Measurements from ENCODE around the gene LMX1B.
"Not testable (repeated sequence)": the region's sequence is repeated elsewhere in the genome, so short reads cannot be mapped to it uniquely, and the experiment has no call there.

DNA sequence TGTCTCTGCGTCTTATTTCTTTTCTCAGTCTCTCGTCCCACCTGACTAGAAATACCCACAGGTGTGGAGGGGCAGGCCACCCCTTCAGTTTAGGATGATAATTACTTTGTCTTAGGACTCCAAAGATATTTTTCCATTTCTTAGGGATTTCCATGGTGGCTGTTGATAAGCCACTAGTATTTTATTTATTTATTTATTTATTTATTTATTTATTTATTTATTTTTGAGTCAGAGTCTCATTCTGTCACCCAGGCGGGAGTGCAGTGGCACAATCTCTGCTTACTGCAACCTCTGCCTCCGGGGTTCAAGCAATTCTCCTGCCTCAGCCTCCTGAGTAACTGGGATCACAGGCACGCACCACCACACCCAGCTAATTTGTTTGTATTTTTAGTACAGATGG lies 103.7 kb downstream of the LMX1B start:
- TF ChIP-seq, protein P1, sequence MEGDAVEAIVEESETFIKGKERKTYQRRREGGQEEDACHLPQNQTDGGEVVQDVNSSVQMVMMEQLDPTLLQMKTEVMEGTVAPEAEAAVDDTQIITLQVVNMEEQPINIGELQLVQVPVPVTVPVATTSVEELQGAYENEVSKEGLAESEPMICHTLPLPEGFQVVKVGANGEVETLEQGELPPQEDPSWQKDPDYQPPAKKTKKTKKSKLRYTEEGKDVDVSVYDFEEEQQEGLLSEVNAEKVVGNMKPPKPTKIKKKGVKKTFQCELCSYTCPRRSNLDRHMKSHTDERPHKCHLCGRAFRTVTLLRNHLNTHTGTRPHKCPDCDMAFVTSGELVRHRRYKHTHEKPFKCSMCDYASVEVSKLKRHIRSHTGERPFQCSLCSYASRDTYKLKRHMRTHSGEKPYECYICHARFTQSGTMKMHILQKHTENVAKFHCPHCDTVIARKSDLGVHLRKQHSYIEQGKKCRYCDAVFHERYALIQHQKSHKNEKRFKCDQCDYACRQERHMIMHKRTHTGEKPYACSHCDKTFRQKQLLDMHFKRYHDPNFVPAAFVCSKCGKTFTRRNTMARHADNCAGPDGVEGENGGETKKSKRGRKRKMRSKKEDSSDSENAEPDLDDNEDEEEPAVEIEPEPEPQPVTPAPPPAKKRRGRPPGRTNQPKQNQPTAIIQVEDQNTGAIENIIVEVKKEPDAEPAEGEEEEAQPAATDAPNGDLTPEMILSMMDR (IDR thresholded peaks at IDR 0.05; ENCODE audit: low read depth, low read length), result not testable (repeated sequence)
- TF ChIP-seq, protein P2, sequence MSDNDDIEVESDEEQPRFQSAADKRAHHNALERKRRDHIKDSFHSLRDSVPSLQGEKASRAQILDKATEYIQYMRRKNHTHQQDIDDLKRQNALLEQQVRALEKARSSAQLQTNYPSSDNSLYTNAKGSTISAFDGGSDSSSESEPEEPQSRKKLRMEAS (IDR thresholded peaks at IDR 0.05; ENCODE audit: low read depth, low read length), result not testable (repeated sequence)
- not testable (repeated sequence) for TF ChIP-seq POLR2A (IDR thresholded peaks at IDR 0.05; ENCODE audit: extremely low read depth, insufficient read length)
